D721Med (cell line): ENCODE measurements around the gene VSTM5.

Source experiments
- DNase-seq: peaks from one replicate; pipeline ENCODE4 v3.0.0; 2011; ENCODE audit warnings: low spot score; ENCODE audit not compliant: insufficient read length
- FAIRE-seq: peaks from 2 replicates; lab custom pipeline; 2011; peaks lifted over from hg19 to GRCh38; lab: Jason Lieb, UNC
- TF ChIP-seq, protein P1 (sequence below): IDR thresholded peaks from 2 replicates; pipeline ENCODE4 v1.5.1; 2012; ENCODE audit warnings: mild to moderate bottlenecking, control low read depth; ENCODE audit not compliant: insufficient read depth; ENCODE audit errors: missing control alignments

Gene VSTM5

DNA sequence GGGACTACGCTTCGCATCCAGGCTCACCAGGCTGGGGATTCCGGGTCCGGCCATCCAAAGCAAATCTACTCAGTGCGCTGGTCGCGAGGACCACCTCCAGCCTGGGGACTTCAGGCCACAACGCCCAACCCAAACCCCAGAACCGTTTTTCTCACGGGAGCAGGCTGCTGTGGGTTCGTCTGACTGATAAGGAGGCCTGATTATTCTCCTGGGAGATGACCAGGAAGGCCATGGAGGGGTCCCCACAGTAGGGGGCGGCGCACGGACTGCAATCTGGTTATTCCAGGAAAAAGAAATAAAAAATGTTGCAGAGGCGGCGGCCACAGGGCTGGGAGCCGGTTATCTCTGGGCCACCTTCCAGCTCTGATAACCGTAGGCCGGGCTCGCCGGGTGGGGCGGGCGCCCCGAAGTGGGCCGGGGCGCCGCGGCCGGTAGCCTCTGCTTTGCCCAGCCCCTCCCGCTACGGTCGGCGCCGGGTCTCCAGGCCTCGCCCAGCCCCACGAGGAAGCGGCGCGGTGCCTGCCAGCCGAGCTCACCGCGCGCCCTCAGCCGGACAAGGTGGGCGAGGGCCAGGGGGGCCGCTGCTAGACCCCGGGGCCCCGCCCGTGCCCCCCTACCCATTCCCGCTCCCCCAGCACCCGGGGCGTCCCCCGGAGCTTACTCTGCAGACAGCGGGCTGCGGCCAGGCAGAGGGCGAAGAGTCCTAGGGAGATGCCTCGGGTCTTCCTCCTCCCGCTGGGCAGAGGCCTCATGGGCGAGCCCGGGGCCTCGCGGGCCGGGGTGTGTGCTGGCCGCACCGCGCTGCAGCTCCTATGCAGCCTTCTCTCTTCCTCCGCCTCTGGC is 446 bp downstream of the VSTM5 start:
- DNase-seq, result no peak
- TF ChIP-seq, protein P1, sequence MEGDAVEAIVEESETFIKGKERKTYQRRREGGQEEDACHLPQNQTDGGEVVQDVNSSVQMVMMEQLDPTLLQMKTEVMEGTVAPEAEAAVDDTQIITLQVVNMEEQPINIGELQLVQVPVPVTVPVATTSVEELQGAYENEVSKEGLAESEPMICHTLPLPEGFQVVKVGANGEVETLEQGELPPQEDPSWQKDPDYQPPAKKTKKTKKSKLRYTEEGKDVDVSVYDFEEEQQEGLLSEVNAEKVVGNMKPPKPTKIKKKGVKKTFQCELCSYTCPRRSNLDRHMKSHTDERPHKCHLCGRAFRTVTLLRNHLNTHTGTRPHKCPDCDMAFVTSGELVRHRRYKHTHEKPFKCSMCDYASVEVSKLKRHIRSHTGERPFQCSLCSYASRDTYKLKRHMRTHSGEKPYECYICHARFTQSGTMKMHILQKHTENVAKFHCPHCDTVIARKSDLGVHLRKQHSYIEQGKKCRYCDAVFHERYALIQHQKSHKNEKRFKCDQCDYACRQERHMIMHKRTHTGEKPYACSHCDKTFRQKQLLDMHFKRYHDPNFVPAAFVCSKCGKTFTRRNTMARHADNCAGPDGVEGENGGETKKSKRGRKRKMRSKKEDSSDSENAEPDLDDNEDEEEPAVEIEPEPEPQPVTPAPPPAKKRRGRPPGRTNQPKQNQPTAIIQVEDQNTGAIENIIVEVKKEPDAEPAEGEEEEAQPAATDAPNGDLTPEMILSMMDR, result no peak
- no peak for FAIRE-seq

DNA sequence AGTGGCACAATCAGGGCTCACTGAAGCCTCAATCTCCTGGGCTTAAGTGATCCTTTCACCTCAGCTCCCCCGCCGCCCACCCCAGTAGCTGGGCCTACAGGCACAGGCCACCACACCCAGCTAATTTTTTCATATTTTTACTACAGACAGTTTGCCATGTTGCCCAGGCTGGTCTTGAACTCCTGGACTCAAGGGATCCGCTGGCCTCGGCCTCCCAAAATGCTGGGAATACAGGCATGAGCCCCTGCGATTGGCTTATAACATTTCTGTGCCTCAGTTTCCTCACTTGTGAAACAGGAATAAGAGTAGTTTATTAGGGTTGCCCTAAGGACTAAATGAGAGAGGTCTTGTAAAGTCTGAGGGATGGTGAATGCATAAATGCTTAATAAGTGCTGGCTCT is 1.2 kb downstream of the VSTM5 start:
- DNase-seq (no peak), FAIRE-seq (no peak)
- TF ChIP-seq, protein P1, result no peak

DNA sequence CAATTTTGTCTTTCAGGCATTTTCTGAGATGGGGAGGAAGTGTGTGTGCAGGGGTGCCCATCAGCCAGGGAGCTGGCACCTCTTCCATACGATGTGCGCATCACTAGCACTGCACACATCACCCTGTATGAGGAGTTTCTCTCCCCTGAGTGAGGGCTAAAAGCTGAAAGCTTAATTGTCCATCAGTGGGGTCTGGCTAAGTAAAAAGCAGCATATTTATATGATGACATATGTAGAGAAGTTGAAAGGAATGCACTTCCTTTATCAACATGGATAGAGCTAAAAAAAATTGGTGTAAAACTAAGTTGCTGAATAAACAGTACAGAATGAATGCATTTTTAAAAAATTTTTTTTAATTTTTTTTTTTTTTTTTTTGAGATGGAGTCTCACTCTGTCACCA is 4.0 kb downstream of the VSTM5 start:
- DNase-seq (no peak), FAIRE-seq (no peak)
- TF ChIP-seq, protein P1, result no peak

DNA sequence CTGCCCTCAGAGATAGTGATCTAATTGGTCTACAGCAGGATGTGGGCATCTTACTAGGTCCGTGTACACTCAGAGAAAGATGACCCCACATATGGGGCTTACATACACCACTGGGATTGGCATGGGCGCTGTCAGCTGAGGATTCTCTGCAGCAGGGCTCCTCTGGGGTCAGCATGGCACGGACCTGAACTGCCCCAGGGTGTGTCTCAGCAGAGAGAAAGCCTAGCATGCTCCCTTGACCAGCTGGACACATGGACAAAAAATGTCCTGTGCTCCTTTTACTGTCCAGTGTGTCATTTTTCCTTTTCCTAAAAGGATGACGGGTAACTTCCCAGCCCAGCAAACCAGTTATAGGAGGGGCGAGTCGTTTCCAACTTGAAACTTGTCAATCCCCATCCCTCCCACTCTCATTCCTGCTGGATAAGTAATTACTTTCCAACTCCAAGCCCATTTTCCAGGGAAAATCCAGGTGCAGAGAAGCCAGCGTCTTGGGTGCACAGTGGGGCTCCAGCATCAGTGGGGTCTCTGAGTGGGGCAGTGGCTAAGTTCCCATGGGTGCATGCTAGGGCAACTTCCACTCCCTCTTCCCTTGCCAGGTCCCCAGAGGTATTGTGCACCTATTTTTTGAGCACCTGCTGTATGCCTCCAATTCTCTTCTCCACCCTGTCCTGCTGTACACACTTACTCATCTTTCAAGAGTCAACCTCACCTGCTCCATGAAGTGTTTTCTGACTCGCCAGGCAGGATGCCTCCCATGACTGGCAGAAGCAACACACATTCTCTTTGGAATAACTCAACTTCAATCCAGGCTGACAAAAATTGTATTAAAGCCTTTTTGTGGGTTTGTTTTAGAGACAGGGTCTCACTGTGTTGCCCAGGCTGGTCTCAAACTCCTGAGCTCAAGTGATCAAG is 5.0 kb downstream of the VSTM5 start:
- TF ChIP-seq, protein P1, result no peak
- no peak for FAIRE-seq

DNA sequence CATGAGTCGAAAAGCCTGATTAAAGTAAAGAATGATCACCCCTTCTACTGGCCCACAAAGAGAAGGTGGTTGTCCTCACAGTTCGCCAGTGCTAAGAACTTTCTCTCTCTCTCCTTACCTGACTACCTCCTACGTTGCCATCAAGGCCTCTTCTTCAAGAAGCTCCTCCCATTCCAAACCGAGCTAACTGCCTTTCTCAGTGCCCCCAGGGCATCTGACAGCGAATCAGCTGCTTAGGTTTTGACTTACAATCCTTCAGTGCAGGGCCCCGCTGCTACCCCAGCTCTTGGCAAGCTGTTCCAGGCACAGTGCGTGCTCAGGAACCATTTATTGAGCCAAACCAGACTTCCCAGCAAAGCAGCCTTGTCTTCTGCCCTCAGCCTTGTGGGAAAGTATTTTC is 5.8 kb downstream of the VSTM5 start:
- no peak for DNase-seq
- no peak for FAIRE-seq

More for the DNA sequence above, 5.0 kb downstream of the VSTM5 start:
- no peak for DNase-seq

DNA sequence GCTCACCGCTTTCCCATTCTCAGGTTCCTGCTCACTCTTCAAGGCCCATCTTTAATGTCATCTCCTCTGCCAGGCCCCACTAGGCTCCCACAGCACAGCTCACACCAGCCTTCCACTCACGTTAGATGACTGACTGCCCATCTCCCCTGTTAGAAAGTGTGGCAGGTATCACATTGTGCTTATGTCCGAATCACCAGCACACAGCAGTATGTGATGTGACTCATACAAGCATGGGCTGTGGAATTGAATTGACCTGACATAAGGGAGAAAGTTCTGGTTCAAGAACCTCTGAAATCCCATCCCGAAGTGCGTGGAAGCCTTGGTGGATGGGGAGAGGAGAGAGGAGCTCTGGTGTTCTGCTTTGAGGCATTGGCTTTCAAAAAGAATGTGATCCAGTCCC is 6.5 kb downstream of the VSTM5 start:
- TF ChIP-seq, protein P1, result no peak
- FAIRE-seq, result no peak
- DNase-seq, result no peak

More for the DNA sequence above, 5.8 kb downstream of the VSTM5 start:
- TF ChIP-seq, protein P1, result no peak
